Stimulated activated CD8-positive, alpha-beta memory T cell treated with anti-CD3 and anti-CD28 coated beads, Interleukin-15, amount 100 ng/mL, for 24 hours (primary cell): ENCODE data around the gene LAMA5.

Experiments
- DNase-seq: peaks from one replicate; pipeline ENCODE4 v3.0.0-alpha.2; 2020; ENCODE audit warnings: low read depth

LAMA5 gene

GRCh38 chr20:62317167-62317655 lies 49.9 kb downstream of the LAMA5 start:
- DNase-seq = no peak

- DNase-seq = no peak
These were observed 50.6 kb downstream of the LAMA5 start for GRCh38 chr20:62316331-62317166.

DNA sequence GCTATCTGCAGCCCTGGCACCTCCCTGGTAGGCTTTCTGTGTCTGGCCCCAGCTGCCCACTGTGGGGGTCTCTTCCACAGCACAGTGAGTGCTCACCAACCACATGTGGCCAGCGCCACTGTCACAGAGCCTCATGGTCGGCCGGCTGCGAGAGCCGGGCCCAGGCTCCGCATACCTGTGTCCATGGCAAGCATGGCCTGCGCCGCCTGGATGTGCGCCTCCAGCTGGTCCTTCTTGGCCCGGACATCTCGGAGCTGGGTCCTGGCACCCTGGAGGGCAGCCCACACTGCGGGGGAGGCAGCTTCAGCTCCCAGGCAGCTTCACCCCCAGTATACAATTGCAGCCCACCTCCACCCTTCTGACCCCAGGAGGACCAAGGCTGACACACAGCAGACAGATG lies 51.3 kb downstream of the LAMA5 start:
- DNase-seq = no peak

DNA sequence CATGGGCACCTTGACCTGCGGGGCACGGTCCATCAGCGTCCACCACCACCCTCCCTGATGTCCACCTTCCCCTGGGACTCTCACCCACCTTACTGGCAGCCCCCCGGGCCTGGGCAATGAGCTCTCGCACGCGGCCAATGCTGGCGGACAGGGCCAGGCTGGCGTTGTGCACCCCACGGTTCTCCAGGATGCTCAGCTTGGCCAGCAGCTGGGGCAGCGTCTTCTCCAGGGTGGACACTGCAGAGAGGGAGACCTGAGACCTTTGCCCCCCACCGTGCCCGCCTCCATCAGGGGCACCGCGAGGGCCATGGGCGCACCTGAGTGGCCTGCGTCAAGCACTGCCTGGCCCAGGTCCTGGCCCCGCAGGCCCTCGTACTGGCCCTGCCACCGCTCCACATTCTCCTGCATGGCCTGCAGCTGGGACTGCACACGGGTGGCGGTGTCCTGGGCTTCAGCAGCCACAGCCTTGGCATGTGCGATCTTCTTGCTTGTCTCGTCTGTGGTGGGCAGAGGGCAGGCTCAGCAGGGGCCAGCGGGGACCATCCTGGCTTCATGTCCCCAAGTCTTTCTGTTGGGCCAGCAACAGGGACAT lies 52.3 kb downstream of the LAMA5 start:
- DNase-seq = no peak

- no peak for DNase-seq
These were observed 52.8 kb downstream of the LAMA5 start for GRCh38 chr20:62314339-62314638.

DNA sequence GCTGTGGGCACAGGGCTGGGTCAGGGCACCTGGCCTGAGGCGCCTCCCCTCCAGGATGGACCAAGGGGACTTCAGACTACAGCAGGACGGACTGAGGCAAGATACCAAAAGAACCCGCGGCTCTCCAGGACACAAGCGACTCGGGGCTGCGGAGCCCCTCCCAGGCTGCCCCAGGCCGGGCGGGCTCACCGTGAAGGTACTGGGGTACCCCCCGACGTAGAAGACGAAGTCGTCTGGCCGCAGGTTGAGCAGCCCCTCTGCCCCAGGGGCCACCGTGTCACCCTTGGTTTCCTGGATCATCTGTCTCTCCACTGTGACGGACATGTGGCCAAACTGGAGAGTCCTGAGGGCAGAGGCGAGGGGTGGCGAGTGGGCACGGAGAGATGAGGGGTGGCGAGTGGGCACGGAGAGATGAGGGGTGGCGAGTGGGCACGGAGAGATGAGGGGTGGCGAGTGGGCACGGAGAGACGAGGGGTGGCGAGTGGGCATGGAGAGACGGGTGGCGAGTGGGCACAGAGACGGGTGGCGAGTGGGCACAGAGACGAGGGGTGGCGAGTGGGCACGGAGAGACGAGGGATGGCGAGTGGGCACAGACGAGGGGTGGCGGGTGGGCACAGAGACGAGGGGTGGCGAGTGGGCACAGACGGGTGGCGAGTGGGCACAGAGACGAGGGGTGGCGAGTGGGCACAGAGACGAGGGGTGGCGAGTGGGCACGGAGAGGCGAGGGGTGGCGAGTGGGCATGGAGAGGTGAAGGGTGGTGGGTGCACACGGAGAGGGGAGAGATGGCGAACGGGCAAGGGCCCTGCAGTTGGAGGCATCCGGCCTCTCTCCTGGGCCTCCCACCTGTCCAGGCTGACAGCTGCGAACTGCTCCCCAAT lies 53.4 kb downstream of the LAMA5 start:
- no peak for DNase-seq

GRCh38 chr20:62313021-62313420 lies 54.1 kb downstream of the LAMA5 start:
- no peak for DNase-seq

DNA sequence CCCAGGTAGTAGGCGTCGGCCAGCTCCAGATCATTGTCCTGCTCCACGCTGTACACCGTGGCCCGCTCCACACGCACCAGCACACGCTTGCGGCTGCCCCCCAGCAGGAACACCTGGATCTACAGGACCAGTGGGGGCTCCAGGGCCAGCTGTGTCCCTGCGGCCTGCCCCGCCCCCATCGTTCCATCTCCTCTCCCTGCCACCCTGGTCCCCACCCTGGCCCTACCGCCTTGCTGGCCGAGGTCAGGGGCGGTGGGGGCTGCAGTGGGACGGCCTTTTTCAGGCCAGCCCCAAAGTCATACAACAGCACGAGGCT lies 54.5 kb downstream of the LAMA5 start:
- no peak for DNase-seq

- DNase-seq = no peak
These were observed 55.1 kb downstream of the LAMA5 start for GRCh38 chr20:62311832-62312661.

DNA sequence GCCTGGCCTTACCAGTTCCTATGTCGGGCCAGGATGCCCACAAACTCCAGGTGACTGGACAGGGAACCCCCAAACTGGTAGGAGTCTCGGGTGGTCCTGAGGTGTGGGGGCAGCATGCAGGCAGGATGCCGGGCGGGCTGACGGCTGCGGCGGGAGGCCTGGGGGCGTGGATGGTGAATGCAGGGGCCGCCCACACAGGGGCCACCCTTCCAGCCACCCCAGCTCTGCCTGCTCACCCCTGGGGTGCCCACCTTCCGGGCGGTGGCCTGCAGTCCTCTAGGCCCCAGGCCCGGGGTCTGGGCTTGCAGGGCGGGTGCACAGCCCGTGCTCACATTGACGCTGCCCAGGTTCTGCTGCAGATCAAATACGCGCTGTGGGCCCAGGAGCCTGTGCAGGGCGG lies 56.0 kb downstream of the LAMA5 start:
- DNase-seq = no peak

GRCh38 chr20:62310757-62311121 lies 56.4 kb downstream of the LAMA5 start:
- DNase-seq = no peak

GRCh38 chr20:62309947-62310756 lies 57.0 kb downstream of the LAMA5 start:
- DNase-seq = no peak

DNA sequence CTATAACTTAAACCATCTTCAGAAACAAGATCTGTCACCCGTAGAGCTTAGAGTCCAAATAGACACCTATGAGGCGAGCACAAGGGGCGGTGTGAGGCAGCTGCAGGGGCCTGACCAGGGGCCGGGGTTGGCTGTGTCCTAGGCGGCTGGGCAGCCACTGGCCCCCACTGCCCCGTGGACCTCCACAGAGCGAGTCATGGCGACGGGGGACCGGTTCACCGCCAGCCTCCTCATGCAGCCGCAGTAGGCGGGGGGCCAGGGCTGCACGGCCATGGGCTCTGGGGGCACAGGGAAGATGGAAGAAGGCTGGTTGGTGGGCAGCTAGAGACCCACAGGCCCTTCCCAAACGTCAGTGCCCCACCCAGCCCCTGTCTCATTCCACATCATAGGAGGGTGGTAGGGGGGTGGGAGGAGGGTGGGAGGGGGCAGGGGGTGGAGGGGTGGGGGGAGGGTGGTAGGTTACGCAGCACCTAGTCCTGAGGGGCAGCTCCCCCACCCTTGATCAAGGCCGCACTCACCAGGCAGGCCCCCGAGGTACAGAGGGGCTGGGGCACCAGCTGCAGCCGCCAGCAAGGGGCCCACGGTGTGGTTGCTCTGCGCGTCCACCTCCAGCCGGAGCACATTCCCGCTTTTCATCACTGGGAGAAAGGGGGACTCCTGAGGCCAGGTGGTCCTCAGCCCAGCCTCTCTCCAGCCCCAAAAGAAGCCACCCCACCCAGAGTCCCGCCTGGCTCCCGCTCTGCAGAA lies 57.7 kb downstream of the LAMA5 start:
- DNase-seq = no peak

DNA sequence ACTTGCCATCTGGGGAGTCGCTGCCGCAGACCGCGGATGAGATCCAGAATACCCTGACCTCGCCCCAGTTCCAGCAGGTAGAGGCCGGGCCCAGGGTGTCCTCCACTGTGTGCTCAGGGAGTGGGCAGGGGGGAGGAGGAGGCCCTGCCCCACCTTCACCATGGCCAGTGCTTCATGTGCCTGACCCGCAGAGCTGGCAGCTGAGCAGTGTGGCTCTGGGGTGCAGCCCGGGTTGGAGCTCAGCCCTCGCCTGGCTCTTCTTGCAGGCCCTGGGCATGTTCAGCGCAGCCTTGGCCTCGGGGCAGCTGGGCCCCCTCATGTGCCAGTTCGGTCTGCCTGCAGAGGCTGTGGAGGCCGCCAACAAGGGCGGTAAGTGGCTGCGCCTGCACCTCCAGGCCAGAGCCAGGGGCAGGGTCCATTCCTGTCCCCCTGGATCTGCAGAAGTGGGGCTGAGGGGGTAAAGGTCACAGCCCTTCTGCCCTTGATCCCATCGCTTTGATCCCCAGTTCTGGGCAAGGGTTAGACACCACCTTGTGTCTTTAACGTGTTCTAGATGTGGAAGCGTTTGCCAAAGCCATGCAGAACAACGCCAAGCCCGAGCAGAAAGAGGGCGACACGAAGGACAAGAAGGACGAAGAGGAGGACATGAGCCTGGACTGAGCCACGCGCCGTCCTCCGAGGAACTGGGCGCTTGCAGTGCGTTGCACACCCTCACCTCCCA lies 58.9 kb downstream of the LAMA5 start:
- no peak for DNase-seq

DNA sequence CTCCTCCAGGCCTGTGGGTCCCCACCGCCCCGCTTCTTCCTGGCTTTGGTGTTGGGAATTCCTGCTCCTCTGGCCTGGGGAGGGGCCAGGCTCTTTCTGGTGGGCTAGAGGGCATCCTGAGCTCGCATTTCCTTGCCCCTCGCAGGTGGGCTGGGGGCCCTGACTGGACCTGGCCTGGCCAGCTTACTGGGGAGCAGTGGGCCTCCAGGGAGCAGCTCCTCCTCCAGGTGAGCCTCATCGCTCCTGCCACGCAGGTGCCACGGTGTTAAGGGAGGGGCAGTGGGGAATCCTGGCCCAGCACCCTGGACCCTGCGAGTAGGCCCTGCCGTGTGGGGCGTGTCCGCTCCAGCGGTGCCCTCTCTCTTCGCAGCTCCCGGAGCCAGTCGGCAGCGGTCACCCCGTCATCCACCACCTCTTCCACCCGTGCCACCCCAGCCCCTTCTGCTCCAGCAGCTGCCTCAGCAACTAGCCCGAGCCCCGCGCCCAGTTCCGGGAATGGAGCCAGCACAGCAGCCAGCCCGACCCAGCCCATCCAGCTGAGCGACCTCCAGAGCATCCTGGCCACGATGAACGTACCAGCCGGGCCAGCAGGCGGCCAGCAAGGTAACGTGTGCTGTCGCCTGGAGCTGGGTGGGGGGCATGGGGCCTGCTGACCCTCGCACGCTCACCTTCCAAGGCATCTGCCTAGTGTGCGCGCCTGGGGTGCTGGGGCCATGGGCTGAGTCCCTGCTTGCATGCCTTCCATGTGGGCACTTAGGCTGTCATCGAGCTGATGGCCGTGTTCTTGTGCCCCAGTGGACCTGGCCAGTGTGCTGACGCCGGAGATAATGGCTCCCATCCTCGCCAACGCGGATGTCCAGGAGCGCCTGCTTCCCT lies 59.6 kb downstream of the LAMA5 start:
- no peak for DNase-seq

DNA sequence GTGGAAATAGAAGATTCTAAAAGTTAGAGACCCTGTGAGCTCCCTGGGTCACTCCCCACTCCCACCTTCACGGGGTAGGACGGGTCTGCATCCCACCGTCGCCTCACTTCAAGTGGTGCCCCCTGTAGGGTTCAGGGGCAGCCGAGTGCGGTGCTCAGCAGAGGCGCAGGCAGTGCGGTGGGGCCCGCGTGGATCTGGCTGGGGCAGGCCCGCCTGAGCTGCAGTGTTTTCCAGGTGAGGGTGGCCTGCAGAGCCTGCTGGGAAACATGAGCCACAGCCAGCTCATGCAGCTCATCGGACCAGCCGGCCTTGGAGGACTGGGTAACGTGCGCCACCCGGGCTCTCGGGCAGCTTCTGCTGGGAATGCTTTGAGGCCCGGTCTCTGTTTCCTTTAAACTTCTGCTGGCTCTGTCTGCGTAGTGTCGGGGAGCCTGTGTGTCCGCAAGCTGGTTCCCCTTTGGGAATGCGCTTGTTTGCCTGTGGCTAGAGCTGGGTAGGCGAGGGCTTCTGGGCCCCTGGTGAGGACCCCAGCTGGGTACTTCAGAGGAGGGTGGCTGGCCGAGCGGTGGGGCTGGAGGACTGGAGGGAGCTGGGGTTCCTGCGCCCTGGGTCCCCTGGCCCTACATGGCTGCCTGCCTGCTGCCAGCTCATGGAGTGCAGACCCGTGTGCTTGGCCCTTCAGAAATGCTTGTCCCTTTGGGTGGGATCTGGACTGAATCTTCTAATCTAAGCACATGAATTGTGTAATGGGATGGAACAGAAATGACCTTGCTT lies 60.5 kb downstream of the LAMA5 start:
- no peak for DNase-seq

- no peak for DNase-seq
These were observed 61.2 kb downstream of the LAMA5 start for GRCh38 chr20:62305765-62306413.
